ENCODE results near the gene CCDC187. TPM values are rescaled to one million over a fixed set of nuclear protein-coding genes. Genes with fewer than 3 reads are reported as not detected.

CCDC187 gene
- total and polyA plus RNA-seq, 2 of the 8 experiments (the other 6 are each of a cell fraction or from before 2014, with no cell fraction given): 0.02 TPM; not detected in 1

DNA sequence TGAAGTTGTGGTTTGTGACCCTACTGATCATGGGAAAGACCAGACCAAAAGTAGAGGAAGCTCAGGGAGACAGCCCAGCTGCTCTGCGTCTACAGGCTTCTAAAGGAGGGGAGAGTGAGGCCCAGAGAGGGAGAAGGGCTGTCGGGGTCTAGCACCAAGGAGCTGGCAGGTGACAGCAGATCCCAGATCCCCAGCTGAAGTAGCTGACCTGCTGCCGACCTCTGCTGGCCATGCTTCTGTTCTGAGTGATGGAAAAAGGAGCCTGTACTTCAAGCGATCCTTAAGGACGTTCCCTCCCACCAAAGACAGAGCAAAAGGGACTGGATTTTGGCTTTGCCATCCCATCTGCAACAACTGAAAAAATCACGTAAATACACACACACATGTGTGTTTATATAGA is 35.6 kb downstream of the CCDC187 start (continued):
- TF ChIP-seq, protein P1, sequence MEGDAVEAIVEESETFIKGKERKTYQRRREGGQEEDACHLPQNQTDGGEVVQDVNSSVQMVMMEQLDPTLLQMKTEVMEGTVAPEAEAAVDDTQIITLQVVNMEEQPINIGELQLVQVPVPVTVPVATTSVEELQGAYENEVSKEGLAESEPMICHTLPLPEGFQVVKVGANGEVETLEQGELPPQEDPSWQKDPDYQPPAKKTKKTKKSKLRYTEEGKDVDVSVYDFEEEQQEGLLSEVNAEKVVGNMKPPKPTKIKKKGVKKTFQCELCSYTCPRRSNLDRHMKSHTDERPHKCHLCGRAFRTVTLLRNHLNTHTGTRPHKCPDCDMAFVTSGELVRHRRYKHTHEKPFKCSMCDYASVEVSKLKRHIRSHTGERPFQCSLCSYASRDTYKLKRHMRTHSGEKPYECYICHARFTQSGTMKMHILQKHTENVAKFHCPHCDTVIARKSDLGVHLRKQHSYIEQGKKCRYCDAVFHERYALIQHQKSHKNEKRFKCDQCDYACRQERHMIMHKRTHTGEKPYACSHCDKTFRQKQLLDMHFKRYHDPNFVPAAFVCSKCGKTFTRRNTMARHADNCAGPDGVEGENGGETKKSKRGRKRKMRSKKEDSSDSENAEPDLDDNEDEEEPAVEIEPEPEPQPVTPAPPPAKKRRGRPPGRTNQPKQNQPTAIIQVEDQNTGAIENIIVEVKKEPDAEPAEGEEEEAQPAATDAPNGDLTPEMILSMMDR (IDR thresholded peaks at IDR 0.05; ENCODE audit: control extremely low read depth in 1 of 3, insufficient read depth in 1 of 3, low read depth in 1 of 3, low read length in 3 of 3): peak in 2 of 3 experiments; percentile 28 to 41; a peak in 2 of 4 replicates
- TF ChIP-seq EGR1 (IDR thresholded peaks at IDR 0.05; ENCODE audit: borderline replicate concordance, low read depth, low read length) (no peak), GTF2F1 (IDR thresholded peaks at IDR 0.05; ENCODE audit: borderline replicate concordance, low read depth, low read length) (no peak), RAD21 (IDR thresholded peaks at IDR 0.05 in 1 of 2, conservative IDR thresholded peaks at IDR 0.05 in 1 of 2; ENCODE audit: low read depth in 2 of 2, low read length in 2 of 2) (peak; percentile 42 to 52), RXRA (IDR thresholded peaks at IDR 0.05; ENCODE audit: insufficient read depth, low read depth, low read length) (no peak), NANOG (IDR thresholded peaks at IDR 0.05; ENCODE audit: insufficient read depth, low read depth, low read length, poor library complexity, severe bottlenecking) (no peak), PHF8 (conservative IDR thresholded peaks at IDR 0.05; ENCODE audit: low read depth, low read length) (no peak)
